ENCODE results near the gene GAB1.

Gene GAB1

DNA sequence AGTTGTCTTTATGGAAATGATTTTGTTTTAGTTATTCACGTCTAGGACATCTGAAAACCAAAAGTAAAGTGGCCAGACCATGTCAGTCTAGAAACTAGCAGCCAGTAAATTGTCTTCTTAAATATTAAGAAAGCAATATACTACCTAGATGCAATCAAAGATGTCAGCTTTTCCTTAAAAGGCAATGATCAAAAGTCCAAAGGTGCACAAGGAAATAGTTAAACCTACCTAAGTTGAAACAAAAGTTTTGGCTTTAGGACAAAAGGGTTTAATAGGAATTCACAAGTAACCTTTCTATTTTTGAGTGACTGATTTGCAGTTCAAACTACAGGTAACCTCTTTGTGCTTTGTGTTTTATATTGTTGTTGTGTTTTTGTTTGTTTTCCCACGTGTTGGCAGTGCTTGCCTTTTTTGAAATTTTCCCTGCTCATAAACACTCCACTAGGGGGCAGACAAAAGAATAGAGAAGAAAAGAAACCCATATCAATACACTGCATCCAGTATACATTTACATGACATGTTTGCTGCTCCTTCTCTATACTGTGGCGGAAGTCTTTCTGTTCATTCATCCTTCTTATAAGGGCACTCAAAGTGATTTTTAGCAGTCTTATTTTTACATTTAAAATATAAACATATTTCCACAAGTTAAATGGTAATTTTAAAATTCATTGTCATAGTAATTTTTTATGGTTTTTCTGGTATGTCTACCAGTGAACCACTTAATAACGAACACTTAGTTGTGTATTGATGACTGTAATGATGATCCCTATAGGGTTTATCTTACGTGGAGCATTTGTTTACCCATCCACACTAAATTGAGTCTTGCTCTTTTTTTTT, 62.7 kb downstream of the GAB1 start:
- no peak overlapping the region for H3K9ac ChIP-seq (ENCODE audit: low read length)
- H3K27ac ChIP-seq (ENCODE audit: low read depth, low read length) = no peak overlapping the region
- H3K4me3 ChIP-seq (ENCODE audit: low read length) = no peak overlapping the region
- no peaks in the 10 kb centered on the region for H3K27me3 ChIP-seq (ENCODE audit: control insufficient read depth, insufficient read depth, low read length)
- peaks cover 21% of the 10 kb centered on the region for H3K4me1 ChIP-seq (ENCODE audit: control insufficient read depth, insufficient read depth, low read length)
- H3K36me3 ChIP-seq (ENCODE audit: control insufficient read depth, insufficient read depth, low read length) = no peaks in the 10 kb centered on the region

DNA sequence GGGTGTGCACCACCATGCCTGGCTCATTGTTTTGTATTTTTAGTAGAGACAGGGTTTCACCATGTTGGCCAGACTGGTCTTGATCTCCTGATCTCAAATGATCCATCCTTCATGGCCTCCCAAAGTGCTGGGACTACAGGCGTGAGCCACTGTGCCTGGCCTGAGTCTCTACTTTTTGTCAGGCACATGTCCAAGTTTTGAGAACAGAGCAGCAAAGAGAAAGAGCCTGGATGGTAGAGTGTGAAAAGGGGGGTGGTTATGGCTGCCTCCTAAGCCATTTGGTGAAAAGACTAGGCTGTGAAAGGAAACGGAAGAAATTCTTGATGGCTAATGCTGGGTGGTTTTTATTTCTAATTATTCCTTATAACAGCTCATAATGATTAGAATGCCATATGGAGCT, 63.4 kb downstream of the GAB1 start:
- H3K36me3 ChIP-seq (ENCODE audit: control insufficient read depth, insufficient read depth, low read length) = no peaks in the 10 kb centered on the region
- no peak overlapping the region for H3K4me3 ChIP-seq (ENCODE audit: low read length)
- no peak overlapping the region for H3K27ac ChIP-seq (ENCODE audit: low read depth, low read length)
- H3K27me3 ChIP-seq (ENCODE audit: control insufficient read depth, insufficient read depth, low read length) = no peaks in the 10 kb centered on the region
- H3K4me1 ChIP-seq (ENCODE audit: control insufficient read depth, insufficient read depth, low read length) = peaks cover 23% of the 10 kb centered on the region
- no peak overlapping the region for H3K9ac ChIP-seq (ENCODE audit: low read length)

DNA sequence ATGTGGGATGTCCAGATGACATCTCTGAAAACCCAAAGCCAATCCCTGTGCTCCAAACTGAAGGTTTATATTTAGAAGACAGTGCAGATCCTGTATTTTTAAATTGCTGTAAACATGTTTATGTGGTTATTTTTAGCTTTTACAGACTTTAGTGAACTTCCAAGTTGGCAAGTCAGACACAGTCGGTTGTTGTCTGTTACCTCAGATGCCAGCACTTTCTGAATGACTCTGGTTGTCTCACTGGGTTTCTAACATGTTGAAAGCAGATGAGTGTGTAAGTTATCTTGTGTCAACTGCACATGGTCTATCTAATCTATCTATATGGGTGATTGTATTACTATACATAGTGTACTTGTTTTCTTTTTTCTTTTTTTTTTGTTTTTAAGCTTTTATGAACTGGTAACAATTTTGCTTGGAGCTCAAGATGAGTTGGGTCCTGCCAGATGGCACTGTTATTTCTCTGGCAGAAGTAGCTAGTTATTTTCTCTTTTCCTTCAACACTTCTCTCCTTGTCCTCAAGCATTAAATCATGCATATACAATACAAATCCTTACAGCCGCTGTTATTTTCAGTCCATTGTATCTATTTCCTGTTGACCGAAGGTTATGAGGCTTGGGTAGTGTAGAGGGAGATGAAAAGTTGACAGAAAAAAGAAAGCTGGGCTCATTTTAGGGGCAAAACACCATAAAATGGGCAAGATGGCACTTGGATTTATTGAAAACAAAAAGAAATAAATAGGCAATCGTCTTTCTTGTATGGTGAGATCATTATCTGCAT, 66.3 kb downstream of the GAB1 start:
- H3K9ac ChIP-seq (ENCODE audit: low read length) = no peak overlapping the region
- no peak overlapping the region for H3K4me3 ChIP-seq (ENCODE audit: low read length)
- H3K36me3 ChIP-seq (ENCODE audit: control insufficient read depth, insufficient read depth, low read length) = no peaks in the 10 kb centered on the region
- peaks cover 28% of the 10 kb centered on the region for H3K4me1 ChIP-seq (ENCODE audit: control insufficient read depth, insufficient read depth, low read length)
- peak overlapping the region; percentile 46 for H3K27ac ChIP-seq (ENCODE audit: low read depth, low read length)
- no peaks in the 10 kb centered on the region for H3K27me3 ChIP-seq (ENCODE audit: control insufficient read depth, insufficient read depth, low read length)

DNA sequence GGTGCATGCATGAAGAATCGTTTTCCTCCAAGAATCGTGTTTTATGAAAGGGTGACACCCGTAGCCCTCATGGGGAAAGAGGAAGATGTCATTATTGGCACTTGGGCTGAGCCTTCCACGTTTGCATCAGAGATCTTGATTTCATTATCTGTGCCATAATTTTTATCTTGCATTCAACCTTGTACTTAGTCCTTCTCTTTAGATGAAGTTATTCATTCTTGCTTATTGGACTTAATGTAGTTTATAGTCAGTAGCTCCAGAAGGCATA, 66.8 kb downstream of the GAB1 start:
- H3K4me3 ChIP-seq (ENCODE audit: low read length) = no peak overlapping the region
- H3K27me3 ChIP-seq (ENCODE audit: control insufficient read depth, insufficient read depth, low read length) = no peaks in the 10 kb centered on the region
- H3K4me1 ChIP-seq (ENCODE audit: control insufficient read depth, insufficient read depth, low read length) = peaks cover 28% of the 10 kb centered on the region
- no peaks in the 10 kb centered on the region for H3K36me3 ChIP-seq (ENCODE audit: control insufficient read depth, insufficient read depth, low read length)
- H3K9ac ChIP-seq (ENCODE audit: low read length) = no peak overlapping the region
- no peak overlapping the region for H3K27ac ChIP-seq (ENCODE audit: low read depth, low read length)

DNA sequence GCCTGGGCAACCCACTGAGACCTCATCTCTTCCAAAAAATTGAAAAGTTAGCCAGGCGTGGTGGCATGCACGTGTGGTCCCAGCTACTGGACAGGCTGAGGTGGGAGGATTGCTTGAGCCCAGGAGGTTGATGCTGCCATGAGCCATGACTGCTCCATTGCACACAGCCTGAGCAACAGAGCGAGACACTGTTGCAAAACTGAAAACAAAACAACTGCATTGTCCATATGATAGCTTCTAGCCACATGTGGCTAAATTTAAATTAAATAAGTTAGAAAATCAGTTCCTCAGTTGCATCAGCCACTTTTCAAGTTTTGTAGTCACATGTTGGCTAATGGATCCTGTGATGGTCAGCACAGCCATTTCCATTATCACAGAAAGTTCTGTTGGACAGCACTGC, 67.9 kb downstream of the GAB1 start:
- Histone ChIP-seq H3K36me3 (ENCODE audit: control insufficient read depth, insufficient read depth, low read length) (no peaks in the 10 kb centered on the region), H3K4me1 (ENCODE audit: control insufficient read depth, insufficient read depth, low read length) (peaks cover 28% of the 10 kb centered on the region), H3K9ac (ENCODE audit: low read length) (no peak overlapping the region), H3K4me3 (ENCODE audit: low read length) (no peak overlapping the region), H3K27ac (ENCODE audit: low read depth, low read length) (no peak overlapping the region), H3K27me3 (ENCODE audit: control insufficient read depth, insufficient read depth, low read length) (no peaks in the 10 kb centered on the region)

DNA sequence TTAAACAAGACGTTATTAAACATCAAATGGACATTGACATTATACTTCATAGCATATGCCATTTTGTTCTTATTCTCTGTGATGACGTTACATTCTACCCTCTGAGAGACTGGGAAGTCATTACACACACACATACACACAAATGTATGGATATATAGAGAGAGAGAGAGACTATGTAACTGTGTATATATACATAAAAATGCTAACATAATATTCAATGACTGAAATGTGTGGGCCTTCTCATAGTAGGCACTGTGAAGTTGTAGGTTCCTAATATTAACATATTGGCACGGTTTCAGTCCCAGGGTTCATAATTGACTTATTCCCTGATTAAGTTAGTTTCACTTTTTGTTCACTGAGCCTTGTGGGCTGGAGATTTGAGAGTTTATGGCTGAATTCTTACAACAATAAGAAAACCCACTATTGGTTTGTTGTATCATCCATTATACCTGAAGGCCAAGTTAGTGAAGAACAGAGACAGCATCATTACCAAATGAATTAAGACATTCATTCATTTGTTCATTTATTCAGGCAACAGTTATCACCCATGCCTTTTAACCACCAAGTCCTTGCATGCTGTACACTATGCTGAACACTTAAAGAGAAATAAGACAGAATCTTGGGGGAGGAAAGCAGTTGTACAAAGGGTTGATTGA, 68.5 kb downstream of the GAB1 start:
- Histone ChIP-seq H3K36me3 (ENCODE audit: control insufficient read depth, insufficient read depth, low read length) (no peaks in the 10 kb centered on the region), H3K4me3 (ENCODE audit: low read length) (no peak overlapping the region), H3K27me3 (ENCODE audit: control insufficient read depth, insufficient read depth, low read length) (no peaks in the 10 kb centered on the region), H3K9ac (ENCODE audit: low read length) (no peak overlapping the region), H3K27ac (ENCODE audit: low read depth, low read length) (no peak overlapping the region), H3K4me1 (ENCODE audit: control insufficient read depth, insufficient read depth, low read length) (peaks cover 28% of the 10 kb centered on the region)

DNA sequence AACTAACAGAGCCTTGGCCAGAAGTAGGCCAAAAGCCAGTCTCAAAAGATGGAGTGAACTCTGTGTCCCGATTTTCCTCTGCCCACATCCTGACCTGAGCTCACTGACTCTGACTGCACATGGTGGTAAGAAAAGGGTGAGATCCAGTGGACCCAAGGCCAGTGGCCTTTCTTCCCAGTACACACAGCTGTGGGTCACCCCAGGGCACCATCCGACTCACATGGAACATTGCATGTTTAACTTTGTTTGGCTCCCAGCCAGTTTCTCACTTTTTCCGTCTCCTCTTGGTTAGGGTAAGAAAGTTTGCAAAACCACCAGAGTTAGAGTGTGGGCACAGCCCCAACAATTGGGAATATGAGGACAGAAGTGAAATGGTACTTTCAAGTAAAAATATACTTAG, 69.8 kb downstream of the GAB1 start:
- no peak overlapping the region for H3K9ac ChIP-seq (ENCODE audit: low read length)
- H3K4me3 ChIP-seq (ENCODE audit: low read length) = no peak overlapping the region
- H3K27ac ChIP-seq (ENCODE audit: low read depth, low read length) = no peak overlapping the region
- peaks cover 37% of the 10 kb centered on the region for H3K4me1 ChIP-seq (ENCODE audit: control insufficient read depth, insufficient read depth, low read length)
- no peaks in the 10 kb centered on the region for H3K36me3 ChIP-seq (ENCODE audit: control insufficient read depth, insufficient read depth, low read length)
- no peaks in the 10 kb centered on the region for H3K27me3 ChIP-seq (ENCODE audit: control insufficient read depth, insufficient read depth, low read length)

DNA sequence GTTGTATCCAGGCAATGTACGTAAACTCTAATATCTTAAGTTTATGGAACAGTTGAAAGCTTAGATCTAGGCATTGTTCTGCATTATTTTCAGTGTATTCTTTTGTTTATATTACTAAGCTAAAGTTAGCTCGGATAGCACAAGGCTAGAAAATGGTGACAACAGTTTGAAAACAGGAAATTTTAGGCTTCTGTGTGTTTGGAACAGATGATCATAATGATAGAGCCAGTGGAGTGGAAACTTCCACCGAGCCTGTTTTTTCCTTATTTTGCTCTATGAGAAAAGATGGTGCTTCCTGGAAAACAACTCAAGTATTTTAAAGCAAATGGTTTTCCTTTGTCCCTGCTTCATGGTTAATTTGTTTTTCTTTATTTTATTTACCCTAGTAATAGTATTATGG, 70.8 kb downstream of the GAB1 start:
- no peak overlapping the region for H3K4me3 ChIP-seq (ENCODE audit: low read length)
- H3K9ac ChIP-seq (ENCODE audit: low read length) = no peak overlapping the region
- no peak overlapping the region for H3K27ac ChIP-seq (ENCODE audit: low read depth, low read length)
- no peaks in the 10 kb centered on the region for H3K36me3 ChIP-seq (ENCODE audit: control insufficient read depth, insufficient read depth, low read length)
- peaks cover 38% of the 10 kb centered on the region for H3K4me1 ChIP-seq (ENCODE audit: control insufficient read depth, insufficient read depth, low read length)
- no peaks in the 10 kb centered on the region for H3K27me3 ChIP-seq (ENCODE audit: control insufficient read depth, insufficient read depth, low read length)

DNA sequence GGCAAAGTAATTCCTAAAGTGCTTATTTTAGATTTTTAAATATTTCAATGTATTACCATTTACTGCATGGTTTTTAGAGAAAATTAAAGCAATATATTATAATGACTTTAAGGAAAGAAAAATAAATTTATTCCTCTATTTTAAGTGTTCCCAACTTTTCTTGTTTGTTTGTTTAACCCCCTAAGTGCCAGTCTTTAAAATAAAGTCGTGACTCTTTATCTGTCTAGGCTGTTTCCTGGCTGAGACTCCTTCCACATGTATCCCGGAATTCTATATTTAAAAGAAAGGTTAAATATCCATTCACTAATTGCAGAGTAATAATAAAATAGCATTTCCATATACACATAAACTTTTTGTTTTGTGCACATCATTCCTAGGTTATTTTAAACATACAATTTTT, 71.2 kb downstream of the GAB1 start:
- Histone ChIP-seq H3K27me3 (ENCODE audit: control insufficient read depth, insufficient read depth, low read length) (no peaks in the 10 kb centered on the region), H3K36me3 (ENCODE audit: control insufficient read depth, insufficient read depth, low read length) (no peaks in the 10 kb centered on the region), H3K4me1 (ENCODE audit: control insufficient read depth, insufficient read depth, low read length) (peaks cover 34% of the 10 kb centered on the region), H3K9ac (ENCODE audit: low read length) (no peak overlapping the region), H3K27ac (ENCODE audit: low read depth, low read length) (no peak overlapping the region), H3K4me3 (ENCODE audit: low read length) (no peak overlapping the region)

DNA sequence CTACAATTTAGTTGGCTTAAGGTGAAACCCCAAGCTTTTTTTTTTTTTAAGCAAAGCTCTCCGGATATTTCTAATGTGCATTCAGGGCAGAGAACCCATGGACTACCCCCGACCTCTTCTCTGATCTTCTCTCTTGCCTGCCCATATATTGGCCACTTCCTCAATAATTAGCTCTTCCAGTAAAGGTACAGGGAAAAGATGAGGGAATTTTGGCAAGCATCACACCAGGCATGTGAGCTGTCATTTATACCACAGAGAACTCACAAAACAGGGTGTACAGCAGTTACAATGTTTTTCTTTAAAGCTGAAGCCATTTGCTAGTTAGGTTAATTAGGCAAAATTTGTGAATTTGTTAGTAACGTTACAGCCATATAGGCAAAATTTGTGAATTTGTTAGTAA, 73.3 kb downstream of the GAB1 start:
- Histone ChIP-seq H3K27ac (ENCODE audit: low read depth, low read length) (no peak overlapping the region), H3K4me1 (ENCODE audit: control insufficient read depth, insufficient read depth, low read length) (peaks cover 26% of the 10 kb centered on the region), H3K27me3 (ENCODE audit: control insufficient read depth, insufficient read depth, low read length) (no peaks in the 10 kb centered on the region), H3K36me3 (ENCODE audit: control insufficient read depth, insufficient read depth, low read length) (no peaks in the 10 kb centered on the region), H3K4me3 (ENCODE audit: low read length) (no peak overlapping the region), H3K9ac (ENCODE audit: low read length) (no peak overlapping the region)

DNA sequence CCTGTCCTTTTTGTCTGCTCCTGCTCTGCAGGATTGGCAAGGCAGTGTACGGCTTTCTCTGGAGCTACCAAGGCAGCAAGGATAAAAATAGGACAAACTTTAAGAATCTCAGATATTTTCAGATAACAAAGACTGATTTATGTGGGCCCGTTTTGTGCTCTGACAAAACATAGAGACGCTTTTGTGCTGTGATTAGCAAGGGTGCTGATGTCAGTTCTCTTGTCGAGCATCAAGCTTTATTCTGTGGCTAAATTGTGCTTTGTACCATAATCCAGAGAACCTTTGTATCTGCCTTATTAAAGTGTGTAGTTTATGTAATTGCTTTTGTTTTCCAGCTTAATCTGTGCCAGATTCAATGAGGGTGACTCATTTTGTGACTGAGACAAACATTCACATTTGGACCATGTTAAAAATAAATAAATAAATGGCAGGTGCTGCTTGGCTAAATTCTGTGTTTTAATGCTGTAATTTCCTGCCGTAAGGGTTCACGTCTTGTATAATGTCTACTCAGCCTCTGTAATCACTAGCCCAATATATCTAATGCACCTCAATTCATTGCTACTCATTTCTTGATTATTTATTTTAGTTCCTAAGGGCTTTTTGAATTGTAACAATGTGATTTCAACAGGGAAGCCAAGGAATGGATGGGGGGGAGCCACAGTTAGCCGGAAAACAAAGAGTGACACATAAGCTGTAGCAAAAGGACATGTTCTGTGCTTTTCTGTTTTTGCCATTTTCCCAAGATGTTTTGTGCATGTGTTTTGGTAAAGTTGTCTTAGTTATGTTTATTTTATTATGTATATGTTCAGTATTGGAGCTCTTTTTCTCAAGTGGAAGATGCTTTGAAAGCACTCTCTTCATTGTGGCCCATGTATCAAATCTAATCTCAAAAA, 75.1 kb downstream of the GAB1 start:
- H3K9ac ChIP-seq (ENCODE audit: low read length) = no peak overlapping the region
- H3K4me1 ChIP-seq (ENCODE audit: control insufficient read depth, insufficient read depth, low read length) = peaks cover 19% of the 10 kb centered on the region
- no peak overlapping the region for H3K4me3 ChIP-seq (ENCODE audit: low read length)
- no peaks in the 10 kb centered on the region for H3K36me3 ChIP-seq (ENCODE audit: control insufficient read depth, insufficient read depth, low read length)
- peak overlapping the region; percentile 44 for H3K27ac ChIP-seq (ENCODE audit: low read depth, low read length)
- no peaks in the 10 kb centered on the region for H3K27me3 ChIP-seq (ENCODE audit: control insufficient read depth, insufficient read depth, low read length)

DNA sequence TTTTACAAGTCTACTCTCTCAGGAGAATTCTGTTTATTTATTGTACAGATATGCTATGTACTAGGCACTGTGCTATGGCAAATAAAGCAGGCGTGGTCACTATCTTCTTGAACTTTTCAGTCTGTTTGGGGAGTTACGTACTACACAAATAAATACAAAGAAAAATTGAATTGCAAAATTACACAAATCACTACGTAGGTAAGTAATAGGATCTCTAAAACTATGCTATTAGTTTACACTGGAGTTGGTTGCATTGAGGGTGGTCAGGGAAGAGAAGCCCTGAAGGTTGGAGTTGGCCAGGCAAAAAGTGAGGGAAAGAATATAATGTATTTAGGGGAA, 75.7 kb downstream of the GAB1 start:
- no peak overlapping the region for H3K9ac ChIP-seq (ENCODE audit: low read length)
- H3K36me3 ChIP-seq (ENCODE audit: control insufficient read depth, insufficient read depth, low read length) = no peaks in the 10 kb centered on the region
- no peak overlapping the region for H3K4me3 ChIP-seq (ENCODE audit: low read length)
- peaks cover 13% of the 10 kb centered on the region for H3K4me1 ChIP-seq (ENCODE audit: control insufficient read depth, insufficient read depth, low read length)
- no peaks in the 10 kb centered on the region for H3K27me3 ChIP-seq (ENCODE audit: control insufficient read depth, insufficient read depth, low read length)
- peak overlapping the region; percentile 3 for H3K27ac ChIP-seq (ENCODE audit: low read depth, low read length)

Data from rectal smooth muscle tissue (tissue), 1 donor.